Stimulated activated CD4-positive, alpha-beta T cell treated with anti-CD3 and anti-CD28 coated beads, Interleukin-15, amount 100 ng/mL, for 24 hours (primary cell): ENCODE results near the gene PHGDH.

Experiments
- DNase-seq: peaks from one replicate; pipeline ENCODE4 v3.0.0-alpha.2; 2020

PHGDH gene

DNA sequence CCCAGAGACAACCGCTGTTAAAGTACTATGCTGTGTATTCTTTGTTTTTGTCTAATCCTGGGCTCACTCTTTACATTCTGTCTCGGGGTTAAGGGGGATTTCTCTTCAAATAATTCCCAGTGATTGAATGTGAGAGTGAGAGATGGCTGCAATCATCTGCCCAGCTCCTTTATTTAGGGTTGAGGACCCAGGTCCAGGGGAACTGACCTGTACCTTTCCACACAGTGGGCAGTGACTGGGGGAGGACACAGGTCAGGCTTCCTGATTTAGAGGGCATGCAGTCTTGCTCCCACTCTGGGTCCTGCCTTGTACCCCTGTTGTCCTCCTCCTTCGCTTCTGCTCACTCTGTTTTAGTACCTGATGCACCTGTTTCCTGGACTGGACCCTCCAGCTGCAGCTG lies 22.0 kb downstream of the PHGDH start:
- no peak for DNase-seq

DNA sequence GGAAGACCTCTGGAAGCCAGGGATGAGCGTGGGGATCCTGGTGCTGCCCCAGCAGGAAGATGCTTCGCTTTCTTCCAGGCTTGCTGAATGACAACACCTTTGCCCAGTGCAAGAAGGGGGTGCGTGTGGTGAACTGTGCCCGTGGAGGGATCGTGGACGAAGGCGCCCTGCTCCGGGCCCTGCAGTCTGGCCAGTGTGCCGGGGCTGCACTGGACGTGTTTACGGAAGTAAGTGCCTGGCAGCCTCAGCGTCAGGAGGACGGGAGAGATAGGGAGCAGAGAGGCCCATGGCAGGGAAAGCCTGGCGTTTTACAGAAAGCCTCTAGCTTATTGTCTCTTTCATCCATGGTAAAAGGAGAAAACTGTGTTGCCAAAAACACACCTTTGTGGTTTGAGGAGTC lies 23.5 kb downstream of the PHGDH start:
- no peak for DNase-seq

DNA sequence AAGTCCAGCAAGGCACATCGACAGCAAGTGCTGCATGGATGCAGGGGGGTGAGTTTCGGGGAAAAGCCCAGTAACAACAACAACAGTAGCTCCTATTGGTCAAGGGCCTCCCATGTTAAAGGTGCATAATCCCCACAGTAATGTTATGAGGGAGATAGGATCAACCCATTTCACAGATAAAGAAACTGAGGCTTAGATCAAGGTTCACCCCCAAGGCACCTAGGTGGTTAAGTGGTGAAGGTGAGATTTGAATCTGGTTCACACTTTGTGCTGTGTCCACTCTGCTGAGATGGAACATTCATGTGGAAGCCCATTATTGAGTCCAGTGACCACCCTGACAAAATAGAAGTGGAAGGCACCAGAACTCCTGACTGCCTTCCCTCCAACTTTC lies 24.9 kb downstream of the PHGDH start:
- DNase-seq: no peak

DNA sequence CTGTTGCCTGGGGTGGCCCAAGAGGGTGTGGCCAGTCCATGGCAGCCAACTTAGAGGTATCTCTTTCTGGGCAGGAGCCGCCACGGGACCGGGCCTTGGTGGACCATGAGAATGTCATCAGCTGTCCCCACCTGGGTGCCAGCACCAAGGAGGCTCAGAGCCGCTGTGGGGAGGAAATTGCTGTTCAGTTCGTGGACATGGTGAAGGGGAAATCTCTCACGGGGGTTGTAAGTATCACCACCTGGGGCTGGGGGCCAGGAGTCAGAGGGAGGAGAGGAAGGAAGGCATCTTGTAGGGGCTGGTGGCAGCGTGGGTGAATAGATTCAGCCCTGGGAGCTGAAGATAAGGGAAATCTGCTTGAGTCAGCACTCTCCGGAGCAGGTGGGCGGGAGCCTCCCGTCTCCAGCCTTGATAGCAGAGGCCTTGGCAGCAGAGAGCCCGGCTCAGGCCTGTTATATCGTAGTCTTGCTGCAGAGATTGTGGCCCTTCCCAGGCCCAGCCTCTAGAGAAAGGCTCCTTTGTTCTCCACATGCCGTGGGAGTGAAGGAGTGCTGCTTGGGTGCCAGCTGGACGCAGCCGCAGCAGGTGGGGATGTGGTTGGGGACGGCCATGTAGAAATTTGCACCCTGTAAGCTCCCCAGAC lies 25.4 kb downstream of the PHGDH start:
- no peak for DNase-seq

DNA sequence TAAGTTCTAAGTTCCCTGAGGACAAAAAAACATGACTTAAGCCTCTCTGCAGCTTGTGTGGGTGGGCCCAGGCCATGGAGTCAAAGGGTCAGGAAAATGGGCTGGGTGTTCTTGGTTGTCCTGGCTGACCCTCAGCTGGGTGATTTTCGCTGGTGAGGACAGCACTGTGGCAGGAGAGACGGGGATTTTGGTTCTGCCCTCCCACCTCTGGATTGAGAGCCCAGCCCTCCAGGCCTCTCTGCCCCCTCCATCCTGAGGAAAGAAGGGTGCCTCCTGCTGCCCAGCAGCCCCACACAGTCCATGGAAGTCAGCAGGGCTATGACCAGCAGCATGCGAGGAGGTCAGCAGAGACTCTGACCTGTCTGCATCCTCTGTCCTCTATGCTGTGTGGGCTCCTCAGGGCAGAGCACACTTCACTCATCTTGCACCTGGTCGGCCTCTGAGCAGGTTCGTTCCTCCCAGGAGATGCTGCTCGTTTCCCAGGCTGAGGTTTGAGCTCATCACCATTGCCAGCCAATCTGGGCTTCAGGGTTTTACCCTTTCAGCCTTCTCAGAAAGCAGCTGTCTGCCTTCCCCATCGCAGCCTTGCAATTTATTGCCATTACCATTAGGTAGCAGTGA lies 26.5 kb downstream of the PHGDH start:
- no peak for DNase-seq

DNA sequence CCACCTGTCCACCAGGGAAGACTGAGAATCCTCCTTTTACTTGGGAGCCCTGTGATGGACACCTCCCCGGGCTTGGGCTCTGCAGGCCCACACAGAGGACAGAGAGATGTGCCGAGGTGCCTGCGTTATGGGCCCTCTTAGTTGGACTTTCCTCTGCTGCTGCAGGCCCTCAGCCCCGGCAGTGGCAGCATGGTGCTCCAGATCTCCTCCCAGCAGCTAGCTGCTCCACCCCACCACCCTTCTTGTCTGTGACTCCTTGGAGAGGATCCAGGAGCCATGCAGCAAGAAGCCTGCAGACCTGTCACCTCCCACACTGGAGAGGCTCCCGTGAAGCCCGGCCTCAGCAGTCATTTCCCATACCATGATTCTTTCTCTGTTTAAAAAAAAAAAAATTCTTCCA lies 27.4 kb downstream of the PHGDH start:
- DNase-seq: no peak

DNA sequence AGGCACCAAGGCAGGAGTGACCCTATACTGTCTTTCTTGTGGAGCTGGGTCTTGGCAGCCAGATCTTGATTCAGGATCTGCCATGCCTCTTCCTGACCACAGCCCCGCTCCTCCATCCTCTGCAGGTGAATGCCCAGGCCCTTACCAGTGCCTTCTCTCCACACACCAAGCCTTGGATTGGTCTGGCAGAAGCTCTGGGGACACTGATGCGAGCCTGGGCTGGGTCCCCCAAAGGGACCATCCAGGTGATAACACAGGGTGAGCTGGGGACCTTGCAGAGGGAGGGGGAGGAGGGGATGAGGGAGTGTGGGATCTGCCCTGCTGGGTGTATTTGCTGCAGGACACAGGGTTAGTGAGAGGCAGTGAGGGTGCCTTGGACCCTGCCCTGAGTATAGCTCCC lies 28.5 kb downstream of the PHGDH start:
- DNase-seq: no peak

DNA sequence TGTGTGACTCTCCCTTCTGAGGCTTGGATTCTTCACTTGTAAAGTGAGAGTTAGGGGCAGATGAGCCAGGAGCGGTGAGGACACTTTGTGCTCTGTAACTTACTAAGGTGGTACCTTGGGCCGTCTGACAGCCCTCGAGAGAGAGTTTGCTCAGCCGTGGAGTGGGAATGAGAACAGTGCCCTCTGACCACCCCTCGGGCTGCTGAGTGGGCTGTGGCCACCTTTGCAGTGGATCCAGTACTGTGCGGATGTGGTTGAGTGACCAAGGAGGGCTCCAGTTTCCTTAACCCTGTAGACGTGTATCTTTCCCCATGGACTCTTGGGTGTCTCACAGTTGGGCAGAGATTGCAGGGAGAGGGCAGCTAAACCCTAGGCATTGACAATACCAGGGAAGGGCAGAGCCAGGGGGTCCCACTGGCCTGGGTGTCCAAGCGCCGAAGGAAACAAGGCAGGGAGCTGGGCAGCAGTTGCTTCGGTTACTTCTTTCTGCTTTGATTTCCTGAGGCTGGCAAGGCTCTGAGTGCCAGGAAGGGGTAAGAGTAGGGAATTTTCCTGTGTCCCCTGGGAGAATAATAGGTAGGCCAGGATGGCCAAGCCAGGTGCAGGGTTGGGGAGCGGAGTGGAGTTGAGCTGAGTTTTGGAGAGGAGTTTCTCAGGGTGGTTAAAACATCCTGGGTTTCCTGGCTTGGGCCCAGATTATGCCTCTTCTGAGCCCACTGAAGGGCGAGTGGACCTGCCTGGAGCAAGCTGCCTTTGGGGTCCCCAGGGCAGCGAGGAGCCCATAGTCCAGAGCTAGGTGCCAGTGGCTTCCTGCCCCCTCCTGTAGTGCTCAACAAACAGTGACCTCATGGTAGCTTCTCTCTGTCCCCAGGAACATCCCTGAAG lies 29.4 kb downstream of the PHGDH start:
- DNase-seq: no peak

DNA sequence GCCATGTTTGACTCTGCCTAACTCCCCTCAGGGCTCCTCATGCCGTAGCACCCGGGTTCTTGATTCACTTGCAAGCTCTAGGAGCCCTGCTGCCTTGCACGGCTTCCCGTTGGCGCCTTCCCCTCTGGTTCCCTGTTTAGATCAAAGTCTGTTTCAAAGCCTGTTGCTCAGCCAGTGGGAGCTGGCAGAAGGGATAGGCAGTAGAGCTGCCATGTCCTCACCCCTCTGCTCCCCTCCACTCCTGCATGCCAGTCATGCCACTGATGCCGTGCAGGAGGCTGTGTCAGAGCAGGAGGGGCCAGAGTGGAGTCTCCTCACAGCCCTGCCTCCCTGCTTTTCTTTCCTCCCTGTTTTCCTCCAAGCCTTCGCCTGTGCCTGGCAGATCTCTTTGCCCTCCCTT lies 30.5 kb downstream of the PHGDH start:
- DNase-seq: no peak

DNA sequence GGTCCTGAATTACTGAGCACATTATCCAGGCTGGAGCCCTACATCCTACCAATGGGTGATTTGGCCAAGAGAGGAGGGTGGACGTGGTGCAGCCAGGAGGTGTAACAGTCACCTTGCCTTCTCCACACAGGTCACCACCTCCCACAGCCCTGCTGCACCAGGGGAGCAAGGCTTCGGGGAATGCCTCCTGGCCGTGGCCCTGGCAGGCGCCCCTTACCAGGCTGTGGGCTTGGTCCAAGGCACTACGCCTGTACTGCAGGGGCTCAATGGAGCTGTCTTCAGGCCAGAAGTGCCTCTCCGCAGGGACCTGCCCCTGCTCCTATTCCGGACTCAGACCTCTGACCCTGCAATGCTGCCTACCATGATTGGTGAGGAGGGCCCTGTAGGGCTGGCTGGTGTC lies 30.9 kb downstream of the PHGDH start:
- DNase-seq: no peak

DNA sequence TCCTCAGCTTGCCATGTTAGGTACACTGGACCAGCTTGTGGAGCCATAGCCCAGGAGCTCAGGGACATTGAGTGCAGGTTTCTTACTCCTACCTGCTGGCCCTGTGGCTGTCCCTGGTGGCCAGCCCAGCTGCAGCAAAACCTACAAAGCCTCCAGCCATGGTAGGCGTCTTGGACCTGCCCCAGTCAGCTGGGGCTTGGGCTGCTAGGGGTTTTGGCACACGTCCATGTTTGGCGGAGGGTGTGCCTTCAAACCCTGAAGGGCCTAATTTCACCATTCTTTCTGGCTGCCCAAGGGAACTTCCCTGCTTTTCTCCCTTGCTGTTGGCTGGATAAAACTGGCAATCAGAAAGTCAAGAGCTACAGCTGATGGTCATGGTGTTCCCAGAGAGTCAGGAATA lies 31.6 kb downstream of the PHGDH start:
- no peak for DNase-seq

DNA sequence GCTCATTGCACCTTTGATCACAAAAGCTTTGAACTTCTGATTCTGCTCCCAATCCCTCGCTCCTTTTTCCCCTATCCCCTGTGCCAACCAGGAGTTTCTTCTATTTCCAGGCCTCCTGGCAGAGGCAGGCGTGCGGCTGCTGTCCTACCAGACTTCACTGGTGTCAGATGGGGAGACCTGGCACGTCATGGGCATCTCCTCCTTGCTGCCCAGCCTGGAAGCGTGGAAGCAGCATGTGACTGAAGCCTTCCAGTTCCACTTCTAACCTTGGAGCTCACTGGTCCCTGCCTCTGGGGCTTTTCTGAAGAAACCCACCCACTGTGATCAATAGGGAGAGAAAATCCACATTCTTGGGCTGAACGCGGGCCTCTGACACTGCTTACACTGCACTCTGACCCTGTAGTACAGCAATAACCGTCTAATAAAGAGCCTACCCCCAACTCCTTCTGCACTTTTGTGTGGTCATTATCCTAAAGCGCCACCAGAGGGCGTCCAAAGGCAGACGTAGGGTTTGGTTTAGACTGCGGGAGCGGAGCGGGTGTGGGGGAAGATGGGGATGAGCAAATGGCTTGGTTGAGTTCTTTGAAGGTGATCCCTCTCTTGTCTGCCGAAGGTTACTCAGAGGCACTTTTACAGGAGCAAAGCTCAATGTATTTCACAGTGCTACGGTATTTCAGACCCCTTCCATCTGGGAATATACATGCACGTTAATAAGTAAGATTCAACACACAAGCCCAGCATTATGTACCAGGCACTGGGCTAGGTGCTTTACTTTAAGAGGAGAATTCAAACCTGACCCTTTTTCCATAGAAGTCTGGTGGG lies 32.3 kb downstream of the PHGDH start:
- peak; percentile 63 for DNase-seq

DNA sequence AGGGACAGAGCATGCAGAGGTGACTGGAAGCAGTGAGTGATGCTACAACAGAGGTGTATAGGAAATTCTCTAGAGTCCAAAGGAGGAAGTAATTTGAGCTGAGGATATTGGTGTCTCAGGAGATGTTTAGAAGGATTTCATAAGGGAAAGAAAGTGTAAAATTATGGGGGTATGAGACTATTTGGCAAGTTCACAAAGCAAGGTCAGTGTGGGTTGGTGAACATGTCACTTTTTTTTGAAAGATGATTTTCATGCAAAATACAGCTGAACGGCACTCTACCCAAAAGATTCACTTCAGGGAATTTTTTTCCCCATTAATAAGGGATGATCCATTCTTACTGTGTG lies 32.8 kb downstream of the PHGDH start:
- DNase-seq: no peak

DNA sequence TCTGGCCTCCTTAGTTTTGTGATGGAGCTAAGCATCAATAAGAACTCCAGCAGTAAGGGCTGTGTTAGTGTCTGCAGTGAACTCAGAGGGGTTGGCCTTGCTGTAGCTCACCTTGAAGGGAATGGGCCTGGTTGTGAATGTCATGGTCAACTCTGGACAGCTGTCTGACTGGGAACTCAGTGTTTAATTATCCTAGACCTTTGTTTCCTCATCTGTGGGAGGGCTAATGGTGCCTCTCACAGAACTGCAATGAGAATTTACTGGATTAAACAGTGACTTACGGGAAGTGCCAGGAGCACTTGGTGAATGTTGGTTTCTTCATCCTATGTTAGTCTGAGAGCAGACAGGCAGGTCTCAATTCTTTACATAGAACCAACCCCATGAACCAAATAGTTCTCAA lies 33.3 kb downstream of the PHGDH start:
- no peak for DNase-seq

DNA sequence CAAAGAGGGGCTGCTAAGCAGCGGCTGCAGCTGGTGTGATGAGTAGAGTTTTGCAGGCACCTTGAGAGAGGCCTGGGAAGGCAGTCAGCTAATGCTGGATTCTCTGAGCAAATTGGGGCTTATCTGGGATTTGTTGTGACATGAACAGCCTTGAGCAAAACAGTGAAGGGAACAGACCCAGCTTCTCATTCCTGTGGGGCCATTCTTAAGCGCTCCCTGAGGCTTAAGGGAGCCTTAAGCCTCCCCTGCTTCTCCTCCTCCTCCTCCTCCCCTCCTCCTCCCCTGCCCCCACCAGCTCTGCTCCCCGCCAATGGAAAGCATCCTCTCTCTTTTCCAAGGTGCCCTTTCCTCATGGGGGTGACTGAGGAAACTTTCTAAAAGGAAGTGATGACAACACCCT lies 35.7 kb downstream of the PHGDH start:
- DNase-seq: no peak

DNA sequence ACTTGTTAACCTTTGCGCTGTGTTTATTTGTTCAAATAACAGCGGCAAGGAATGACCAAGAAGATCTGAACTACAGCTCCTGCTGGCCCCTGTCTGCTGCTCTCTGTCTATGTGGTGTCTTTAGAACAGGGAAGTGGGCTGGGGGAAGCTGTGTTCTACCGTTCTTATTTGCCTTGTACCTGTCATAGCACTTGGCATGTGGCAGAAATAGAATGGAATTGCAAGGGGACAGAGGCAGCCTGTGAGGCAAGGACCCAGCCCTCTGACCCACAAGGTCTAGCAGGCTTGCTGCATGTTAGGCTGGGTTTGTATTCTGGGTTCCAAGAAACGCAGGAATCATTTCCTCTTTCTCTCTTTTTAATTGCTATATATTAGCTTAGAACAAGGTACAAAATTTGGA lies 36.3 kb downstream of the PHGDH start:
- DNase-seq: no peak

DNA sequence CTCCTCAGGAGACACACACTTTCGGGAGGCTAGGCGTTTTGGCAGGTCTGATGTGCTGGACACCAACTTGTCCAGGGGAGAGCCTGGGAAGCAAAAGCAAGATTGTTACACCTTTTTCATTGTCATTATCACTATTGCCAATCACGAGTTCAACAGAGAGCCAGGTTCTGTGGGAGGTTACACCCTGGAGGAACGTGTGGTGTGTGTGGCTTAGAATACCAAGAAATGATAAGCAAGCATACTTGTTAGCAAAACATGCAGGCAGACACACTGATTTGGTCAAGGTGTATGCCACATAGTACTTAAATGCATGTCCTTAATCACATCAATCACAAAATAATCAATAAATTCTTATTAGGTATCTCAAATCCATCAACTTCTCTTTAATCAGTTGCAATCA lies 40.9 kb downstream of the PHGDH start:
- DNase-seq: no peak

DNA sequence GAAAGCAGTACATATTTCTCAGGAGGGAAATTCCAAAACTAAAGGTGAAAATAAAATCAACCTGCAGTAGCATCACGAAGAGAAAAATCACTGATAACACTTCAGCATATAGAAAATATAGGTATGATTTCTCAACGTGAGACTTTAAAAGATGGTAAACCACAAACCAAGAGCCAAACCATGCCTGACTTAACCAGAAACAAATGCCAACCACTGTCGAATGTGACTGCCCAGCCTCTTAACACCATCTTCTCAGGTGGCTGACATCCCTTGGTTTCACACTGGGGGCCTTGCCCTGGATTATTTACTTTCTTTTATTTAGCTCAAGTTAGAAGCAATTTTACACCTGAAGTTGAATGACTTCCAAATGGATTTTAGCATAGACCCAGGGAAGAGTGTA lies 46.9 kb downstream of the PHGDH start:
- no peak for DNase-seq

DNA sequence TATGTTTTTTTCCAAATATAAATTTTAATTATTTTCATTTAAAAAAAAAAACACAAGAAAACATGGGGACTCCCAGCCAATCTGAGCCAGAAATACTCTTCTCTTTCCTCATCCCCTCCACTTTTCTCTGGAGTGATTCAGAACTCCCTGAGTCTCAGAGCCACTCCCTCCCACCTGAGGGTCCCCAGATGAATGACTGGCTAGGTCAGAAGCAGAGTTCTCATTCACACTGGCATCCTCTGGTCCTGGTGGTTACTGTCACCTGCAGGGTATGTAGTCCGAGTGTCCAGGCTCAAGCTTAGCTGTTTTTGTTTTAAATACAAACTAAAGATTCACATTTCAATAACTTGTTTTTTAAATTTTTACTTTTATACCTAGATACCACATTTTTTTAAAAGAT lies 50.7 kb downstream of the PHGDH start:
- no peak for DNase-seq

DNA sequence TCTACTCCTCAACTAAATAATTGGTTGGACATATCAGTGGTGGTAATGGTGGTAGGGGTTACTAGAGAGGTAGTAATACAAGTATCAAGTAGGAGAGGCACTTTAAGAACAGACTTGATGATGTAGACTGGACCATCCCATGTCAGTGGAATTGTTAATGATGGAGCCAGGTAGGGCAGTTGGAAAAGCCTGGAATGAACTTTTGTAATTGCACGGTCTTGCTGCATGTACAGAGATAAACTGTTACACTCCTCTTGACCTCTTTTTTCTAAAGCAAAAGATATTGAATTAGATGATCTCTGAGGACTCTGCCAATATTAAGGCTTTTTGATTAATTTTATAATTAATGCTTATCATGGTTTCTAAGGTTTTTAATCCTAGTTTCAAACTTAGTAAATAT lies 51.2 kb downstream of the PHGDH start:
- DNase-seq: no peak

DNA sequence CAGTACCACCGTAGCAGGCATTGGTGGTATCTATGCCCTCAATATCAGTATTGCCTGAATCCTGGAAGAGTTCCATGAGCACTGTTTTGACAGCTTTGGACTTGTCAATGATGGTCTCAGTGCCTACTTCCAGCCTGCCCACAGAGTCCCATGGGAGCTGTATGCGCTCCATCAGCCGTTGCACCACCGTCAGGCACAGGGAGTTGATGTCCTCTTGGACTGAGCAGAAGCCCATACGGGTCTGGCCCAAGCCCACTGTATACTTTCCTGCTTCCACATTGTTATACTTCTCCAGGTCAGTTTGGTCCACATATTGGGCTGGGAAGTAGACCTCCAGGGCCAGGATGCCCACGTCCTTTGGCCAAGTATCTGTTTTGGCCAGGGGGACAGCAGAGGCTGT lies 52.5 kb downstream of the PHGDH start:
- DNase-seq: no peak

DNA sequence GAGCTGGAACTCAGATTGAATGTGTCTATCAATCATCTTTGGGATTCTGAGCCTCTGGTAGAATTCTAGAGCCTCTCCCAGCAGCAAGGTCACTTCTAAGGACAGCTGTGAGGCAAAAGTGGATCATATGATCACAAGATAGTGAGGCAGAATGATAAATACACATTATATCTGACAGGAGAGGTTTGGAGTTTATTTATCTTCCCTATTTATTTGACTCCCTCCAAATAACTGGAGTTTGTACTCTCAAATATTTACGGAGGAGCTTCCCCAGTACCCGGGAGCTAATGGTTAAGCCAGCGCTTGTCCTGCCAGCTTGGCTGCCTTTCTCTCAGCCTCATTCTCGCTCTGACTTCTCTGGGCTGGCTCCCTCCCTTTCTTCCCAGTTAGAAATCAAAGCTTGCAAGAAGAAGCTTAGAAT lies 54.6 kb downstream of the PHGDH start:
- no peak for DNase-seq

DNA sequence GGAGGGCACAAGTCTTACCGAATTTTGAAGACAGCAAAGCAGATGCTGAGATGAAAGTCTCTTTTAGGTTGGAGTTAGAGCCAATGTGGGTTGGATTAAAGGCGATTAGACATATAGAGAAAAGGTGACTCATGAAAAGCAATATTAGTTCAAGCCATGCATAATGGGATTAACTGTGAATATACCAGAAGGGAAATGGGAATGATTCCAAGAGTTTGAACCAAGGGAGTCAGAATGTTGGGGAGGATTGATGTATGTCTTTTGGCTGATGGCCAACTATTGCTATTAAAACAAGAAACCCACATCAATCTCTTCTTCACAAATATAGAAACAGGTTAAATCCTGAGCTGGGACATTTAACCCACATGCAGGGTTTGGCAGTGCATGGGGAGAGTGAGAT lies 55.8 kb downstream of the PHGDH start:
- DNase-seq: no peak

DNA sequence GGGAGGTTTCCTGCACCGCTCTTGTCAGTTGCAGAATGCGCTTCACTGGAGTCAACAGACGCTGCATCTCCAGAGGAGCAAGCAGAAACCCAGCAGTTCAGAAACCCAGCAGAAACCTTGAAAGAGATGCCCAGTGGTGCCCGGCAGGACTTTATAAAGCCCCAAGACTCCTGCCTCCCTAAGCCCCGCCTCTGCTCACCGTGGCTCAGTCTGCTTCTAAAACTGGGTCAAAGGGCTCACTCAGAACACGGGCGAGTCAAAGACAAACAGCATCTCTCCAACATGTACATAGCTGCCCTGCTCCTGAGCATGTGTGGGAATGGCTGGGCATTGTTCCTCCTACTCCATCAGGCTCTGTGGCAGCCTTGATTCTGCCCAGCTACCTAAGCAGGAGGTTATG lies 57.0 kb downstream of the PHGDH start, which contains the start of gene HMGCS2:
Gene HMGCS2, minus strand, starts transcription at position 128 of the 400 bp plus-strand sequence. Its CDS starts 61 bp downstream, at position 67.
- no peak for DNase-seq
